ENCODE results near the gene ZDHHC21. TPM values are rescaled to one million over a fixed set of nuclear protein-coding genes. Genes with fewer than 3 reads are reported as not detected.

ZDHHC21 gene
- total and polyA plus RNA-seq, 2 of the 8 experiments (the other 6 are each of a cell fraction or from before 2014, with no cell fraction given): 1.9 to 6.0 TPM

Other genes with a start within 250 kb of the ZDHHC21 start
- gene CER1, start 29.3 kb upstream of the ZDHHC21 start, total RNA-seq (2021; fragmentation: NEBNext Ultra II Directional; extraction: Animal tissue kit (Norgen Biotek cat#: 25700)): 2.2 and 3.4 TPM in 2 replicates
- 0.26 and 0.28 TPM in 2 replicates for gene CER1, start 29.3 kb upstream of the ZDHHC21 start, polyA plus RNA-seq (2011; rRNA removed)
- 2.6 TPM in 2 replicates for gene FREM1, start 217.0 kb upstream of the ZDHHC21 start, total RNA-seq (2021; fragmentation: NEBNext Ultra II Directional; extraction: Animal tissue kit (Norgen Biotek cat#: 25700))
- gene FREM1, start 217.0 kb upstream of the ZDHHC21 start, polyA plus RNA-seq (2011; rRNA removed): 2.3 and 3.1 TPM in 2 replicates